ENCODE results near the gene STK33. TPM values are rescaled to one million over a fixed set of nuclear protein-coding genes. Genes with fewer than 3 reads are reported as not detected.

STK33 gene
- total and polyA plus RNA-seq, 2 of the 13 experiments (the other 11 are each of a cell fraction or from before 2014, with no cell fraction given) = 2.7 to 12.6 TPM

GRCh38 chr11:8368772-8369171, 225.3 kb downstream of the STK33 start:
- Histone ChIP-seq H3K36me3 (replicated peaks in 1 of 2; ENCODE audit: control insufficient read depth in 1 of 2, insufficient read depth in 2 of 2, low read length in 2 of 2) (no peaks in the 10 kb centered on the region), H3K4me2 (ENCODE audit: low read depth, low read length) (no peak overlapping the region), H3K4me3 (replicated peaks in 1 of 3; ENCODE audit: insufficient read depth in 1 of 3, low read depth in 2 of 3, low read length in 3 of 3) (no peak overlapping the region), H3K4me1 (ENCODE audit: insufficient read depth, low read length) (no peaks in the 10 kb centered on the region), H3K27ac (ENCODE audit: extremely low read length, insufficient read depth, low read length) (no peak overlapping the region), H3K27me3 (ENCODE audit: control insufficient read depth in 1 of 2, insufficient read depth in 2 of 2, low read length in 2 of 2) (no peaks in the 10 kb centered on the region; a peak in 1 of 5 replicates), H4K20me1 (ENCODE audit: insufficient read depth, low read length) (no peaks in the 10 kb centered on the region), H3K9ac (ENCODE audit: insufficient read depth, low read depth, low read length) (no peak overlapping the region), H3K9me3 (ENCODE audit: low read length) (no peaks in the 10 kb centered on the region), H3K79me2 (ENCODE audit: insufficient read depth, low read length) (no peaks in the 10 kb centered on the region), H2AFZ (ENCODE audit: low read length) (no peak overlapping the region)
- no peak for DNase-seq (ENCODE audit: low spot score)
- no TSS peak for BruUV-seq (replicated peaks)
- ChIA-PET CTCF (ENCODE audit: low intra/inter-chr PET ratio, low total read pairs) (no interaction called here), POLR2A (no interaction called here)
- no peak for FAIRE-seq
- 63% methylated on average over 7 of the region's 10 CpGs for WGBS (ENCODE audit: low lambda C conversion rate)
- in situ Hi-C loops (cut with HindIII; ENCODE audit: extremely low pct_ligation_motif_present, low pct_unique_long_range_greater_than_20kb) (no loop called here), intact Hi-C loops (cut with micrococcal nuclease; ENCODE audit: unreplicated experiment) (no loop called here)
- ATAC-seq = no peak
- TF ChIP-seq ZBTB14 (CRISPR knock-in tag; IDR thresholded peaks at IDR 0.05) (no peak), SIX4 (CRISPR knock-in tag; IDR thresholded peaks at IDR 0.05) (no peak), NFAT5 (CRISPR knock-in tag; IDR thresholded peaks at IDR 0.05) (no peak), SOX13 (IDR thresholded peaks at IDR 0.05) (no peak), SOX13 (CRISPR knock-in tag; conservative IDR thresholded peaks at IDR 0.05 in 1 of 2, IDR thresholded peaks at IDR 0.05 in 1 of 2) (no peak), KAT8 (CRISPR knock-in tag; IDR thresholded peaks at IDR 0.05) (no peak), RBFOX2 (IDR thresholded peaks at IDR 0.05; ENCODE audit: low read depth, low read length) (no peak)
